HepG2 (cell line): ENCODE measurements around the gene CCDC117. TPM values are rescaled to one million over a fixed set of nuclear protein-coding genes. Genes with fewer than 3 reads are reported as not detected.
"Not testable (repeated sequence)": the region's sequence is repeated elsewhere in the genome, so short reads cannot be mapped to it uniquely, and the experiment has no call there.

Experiments used
- ATAC-seq: fragments of 200-7000 bp; cut with Tn5 transposase; 3 replicates; pipeline ENCODE4 v1.9.1; 2020; ENCODE audit warnings: mild to moderate bottlenecking, moderate library complexity
- BruUV-seq: library from RNA; stranded (reverse); fragments of 400-500 nt; replicated peaks from 2 replicates; lab custom pipeline; 2021; lab: Mats Ljungman, UMichigan
- CTCF ChIA-PET: fragments of 300-600 bp; formaldehyde crosslinking; extraction: SDS; loops from one replicate; lab custom pipeline; 2021; ENCODE audit warnings: low total read pairs, inconsistent platforms, low intra/inter-chr PET ratio; lab: Yijun Ruan, JAX
- POLR2A ChIA-PET: fragments of 350-600 bp; sonication (Branson Sonifier 250); formaldehyde crosslinking; loops from one replicate; lab custom pipeline; 2020; ENCODE audit warnings: antibody characterized with exemption, inconsistent platforms; lab: Yijun Ruan, JAX
- DNase-seq: peaks from one replicate; pipeline ENCODE4 v3.0.0-alpha.2; 2015; ENCODE audit warnings: low spot score
- FAIRE-seq: peaks from 3 replicates; lab custom pipeline; 2011; peaks lifted over from hg19 to GRCh38; lab: Jason Lieb, UNC
- H2AFZ ChIP-seq: one replicate; pipeline ENCODE4 v1.6.1; 2011; ENCODE audit warnings: low read length, inconsistent platforms
- H3K27ac ChIP-seq: fragments of 300-600 bp; 3 replicates; pipeline ENCODE4 v1.8.0; 2011; ENCODE audit warnings: mixed run types, mild to moderate bottlenecking, mixed read lengths, low read length, inconsistent platforms; ENCODE audit not compliant: insufficient read depth; ENCODE audit errors: extremely low read length
- H3K27me3 ChIP-seq, 2 experiments: fragments of 200-600 bp in 1 of 2; 2 replicates in 1 of 2; 3 replicates in 1 of 2; pipeline versions ENCODE4 v1.6.0 to v1.8.0; 2011; ENCODE audit warnings: low read length in 2 of 2, mild to moderate bottlenecking in 2 of 2, moderate library complexity in 2 of 2, inconsistent platforms in 1 of 2; ENCODE audit not compliant: insufficient read depth in 2 of 2, control insufficient read depth in 1 of 2
- H3K36me3 ChIP-seq, 2 experiments: fragments of 200-600 bp in 1 of 2; replicated peaks in 1 of 2; 2 replicates in 1 of 2; 3 replicates in 1 of 2; pipeline versions ENCODE4 v1.5.1 to v1.8.0; 2011; ENCODE audit warnings: low read length in 2 of 2, inconsistent platforms in 1 of 2; ENCODE audit not compliant: insufficient read depth in 2 of 2, control insufficient read depth in 1 of 2
- H3K4me1 ChIP-seq: 2 replicates; pipeline ENCODE4 v1.5.1; 2012; ENCODE audit warnings: low read length, inconsistent platforms; ENCODE audit not compliant: insufficient read depth
- H3K4me2 ChIP-seq: 2 replicates; pipeline ENCODE4 v1.6.0; 2011; ENCODE audit warnings: low read depth, low read length, inconsistent platforms
- H3K4me3 ChIP-seq, 3 experiments: fragments of 200-600 bp in 1 of 3; sonication (generic), shearing (Covaris generic) in 1 of 3; replicated peaks in 1 of 3; 2 replicates each; pipeline ENCODE4 v1.5.1; 2011 to 2016; ENCODE audit warnings: low read length in 3 of 3, inconsistent platforms in 2 of 3, low read depth in 2 of 3, mild to moderate bottlenecking in 2 of 3, control low read depth in 1 of 3, mixed read lengths in 1 of 3; ENCODE audit not compliant: insufficient read depth in 1 of 3
- H3K79me2 ChIP-seq: one replicate; pipeline ENCODE4 v1.6.1; 2011; ENCODE audit warnings: low read length, inconsistent platforms; ENCODE audit not compliant: insufficient read depth
- H3K9ac ChIP-seq: 2 replicates; pipeline ENCODE4 v1.6.0; 2011; ENCODE audit warnings: mild to moderate bottlenecking, low read depth, low read length, inconsistent platforms; ENCODE audit not compliant: insufficient read depth
- H3K9me3 ChIP-seq: 2 replicates; pipeline ENCODE4 v1.5.1; 2012; ENCODE audit warnings: mild to moderate bottlenecking, low read length
- H4K20me1 ChIP-seq: 2 replicates; pipeline ENCODE4 v1.6.0; 2011; ENCODE audit warnings: inconsistent platforms, mild to moderate bottlenecking, low read length, moderate library complexity; ENCODE audit not compliant: insufficient read depth
- HHEX ChIP-seq: IDR thresholded peaks from 2 replicates; pipeline ENCODE4 v1.6.1; 2016; ENCODE audit warnings: control low read depth
- POLR2A ChIP-seq, 2 experiments: IDR thresholded peaks; 2 replicates each; pipeline ENCODE4 v1.6.1; 2011; ENCODE audit warnings: low read depth in 2 of 2, low read length in 2 of 2, mild to moderate bottlenecking in 1 of 2, moderate library complexity in 1 of 2; ENCODE audit not compliant: insufficient read depth in 1 of 2
- SRY ChIP-seq: sonication (generic); formaldehyde crosslinking; IDR thresholded peaks from 2 replicates; pipeline ENCODE4 v1.8.0; 2022; ENCODE audit warnings: mild to moderate bottlenecking, missing genetic modification reagents
- ZNF282 ChIP-seq: fragments of 450-650 bp; IDR thresholded peaks from 2 replicates; pipeline ENCODE4 v1.6.1; 2018; ENCODE audit not compliant: partially characterized antibody
- ZNF614 ChIP-seq: IDR thresholded peaks from 2 replicates; pipeline ENCODE4 v1.6.1; 2018; ENCODE audit warnings: missing biosample characterization, missing genetic modification reagents, inconsistent platforms, borderline replicate concordance
- ZNF629 ChIP-seq: sonication (generic); formaldehyde crosslinking; conservative IDR thresholded peaks from 2 replicates; pipeline ENCODE4 v1.5.0; 2020; ENCODE audit warnings: missing genetic modification reagents
- ZZZ3 ChIP-seq: sonication (generic); formaldehyde crosslinking; IDR thresholded peaks from 2 replicates; pipeline ENCODE4 v1.4.0; 2020; ENCODE audit warnings: missing genetic modification reagents, mild to moderate bottlenecking, borderline replicate concordance
- WGBS: methylation state at CpG from one replicate; pipeline ENCODE4 v1.1.6; 2017; ENCODE audit warnings: low lambda C conversion rate; 5-methylcytosine and 5-hydroxymethylcytosine counted together
- in situ Hi-C: cut with HindIII; loops from 2 replicates; pipeline ENCODE4 v1.10.0; 2017; ENCODE audit warnings: low pct_unique_long_range_greater_than_20kb; ENCODE audit not compliant: extremely low pct_ligation_motif_present
- intact Hi-C: fragments of 100-400 bp; cut with micrococcal nuclease; formaldehyde crosslinking; loops from one replicate; pipeline ENCODE4 v1.10.0; 2022; ENCODE audit not compliant: unreplicated experiment
- polyA plus RNA-seq, 8 experiments: library from polyadenylated mRNA; depleted of rRNA in 3 of 8; stranded (reverse) in 7 of 8; unstranded in 1 of 8; fragments of >200 nt; fragmentation: Illumina TruSeq in 4 of 8; extraction: Trizol in 4 of 8; gene quantifications; 2 replicates each; pipeline versions ENCODE4 v1.2.1 to v1.2.3, GENCODE V29; 2011 to 2016; ENCODE audit warnings: low read depth in 4 of 8, missing spikeins in 1 of 8, mixed read lengths in 1 of 8; ENCODE audit not compliant: insufficient read depth in 1 of 8
- total RNA-seq, 5 experiments: library from RNA; depleted of rRNA; stranded (reverse); fragments of >200 nt; fragmentation: Illumina TruSeq; extraction: Trizol; gene quantifications; 2 replicates each; pipeline ENCODE4 v1.2.3, GENCODE V29; 2016; ENCODE audit warnings: low read depth in 1 of 5
- TF ChIP-seq, protein P1 (sequence below): sonication (generic); formaldehyde crosslinking; IDR thresholded peaks from 2 replicates; pipeline ENCODE4 v1.4.0; 2020; ENCODE audit warnings: mild to moderate bottlenecking, low read depth, missing genetic modification reagents
- TF ChIP-seq, protein P2 (sequence below): sonication (generic); formaldehyde crosslinking; IDR thresholded peaks from 2 replicates; pipeline ENCODE4 v1.4.0; 2020; ENCODE audit warnings: missing genetic modification reagents
- TF ChIP-seq, protein P3 (sequence below): sonication (generic); formaldehyde crosslinking; IDR thresholded peaks from 2 replicates; pipeline ENCODE4 v1.9.0; 2021; ENCODE audit warnings: missing genetic modification reagents, borderline replicate concordance

CCDC117 gene
- total and polyA plus RNA-seq, 2 of the 13 experiments (the other 11 are each of a cell fraction or from before 2014, with no cell fraction given), result 12.6 to 34.2 TPM

DNA sequence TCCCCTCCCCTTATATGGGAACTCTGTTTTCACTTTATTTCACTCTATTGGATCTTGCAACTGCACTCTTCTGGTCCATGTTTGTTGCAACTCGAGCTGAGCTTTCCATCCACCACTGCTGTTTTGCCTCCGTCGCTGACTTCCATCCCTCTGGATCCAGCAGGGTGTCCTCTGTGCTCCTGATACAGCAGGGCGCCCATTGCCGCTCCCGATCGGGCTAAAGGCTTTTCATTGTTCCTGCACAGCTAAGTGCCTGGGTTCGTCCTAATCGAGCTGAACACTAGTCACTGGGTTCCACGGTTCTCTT, 11.1 kb upstream of the CCDC117 start (continued):
- TF ChIP-seq, protein P1, sequence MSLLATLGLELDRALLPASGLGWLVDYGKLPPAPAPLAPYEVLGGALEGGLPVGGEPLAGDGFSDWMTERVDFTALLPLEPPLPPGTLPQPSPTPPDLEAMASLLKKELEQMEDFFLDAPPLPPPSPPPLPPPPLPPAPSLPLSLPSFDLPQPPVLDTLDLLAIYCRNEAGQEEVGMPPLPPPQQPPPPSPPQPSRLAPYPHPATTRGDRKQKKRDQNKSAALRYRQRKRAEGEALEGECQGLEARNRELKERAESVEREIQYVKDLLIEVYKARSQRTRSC (CRISPR knock-in tag), result no peak
- TF ChIP-seq, protein P2, sequence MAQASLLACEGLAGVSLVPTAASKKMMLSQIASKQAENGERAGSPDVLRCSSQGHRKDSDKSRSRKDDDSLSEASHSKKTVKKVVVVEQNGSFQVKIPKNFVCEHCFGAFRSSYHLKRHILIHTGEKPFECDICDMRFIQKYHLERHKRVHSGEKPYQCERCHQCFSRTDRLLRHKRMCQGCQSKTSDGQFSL (CRISPR knock-in tag), result no peak
- TF ChIP-seq SRY, result no peak
- TF ChIP-seq, all 625 proteins: peak for 0

DNA sequence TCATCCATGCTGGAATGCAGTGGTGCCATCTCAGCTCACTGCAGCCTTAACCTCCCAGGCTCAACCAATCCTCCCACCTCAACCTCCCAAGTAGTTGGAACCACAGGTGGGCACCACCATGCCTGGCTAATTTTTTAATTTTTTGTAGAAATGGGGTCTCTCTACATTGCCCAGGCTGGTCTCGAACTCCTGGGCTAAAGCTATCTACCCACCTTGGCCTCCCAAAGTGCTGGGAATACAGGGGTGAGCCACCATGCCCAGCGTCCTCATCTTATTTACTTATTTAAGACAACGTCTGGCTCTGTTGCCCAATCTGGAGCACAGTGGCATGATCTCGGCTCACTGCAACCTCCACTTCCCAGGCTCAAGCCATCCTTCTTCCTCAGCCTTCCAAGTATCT, 10.5 kb upstream of the CCDC117 start:
- 93% methylated on average over 4 of the region's 4 CpGs for WGBS
- in situ Hi-C loops, H3K4me2 ChIP-seq, BruUV-seq, H2AFZ ChIP-seq, DNase-seq, ATAC-seq, H3K4me3 ChIP-seq, H3K9me3 ChIP-seq, CTCF ChIA-PET, FAIRE-seq, H3K79me2 ChIP-seq, H3K9ac ChIP-seq, intact Hi-C loops, H4K20me1 ChIP-seq, H3K27me3 ChIP-seq, H3K27ac ChIP-seq, H3K36me3 ChIP-seq: not testable (repeated sequence)
- peaks cover 18% of the 10 kb centered on the region for H3K4me1 ChIP-seq
- POLR2A ChIA-PET, result interaction anchor here (1.3 to 1.6 kb wide), 2 partner anchors 67 to 82 kb away, joined by 3 to 4 read pairs; partner anchors contain the start of gene TTC28

DNA sequence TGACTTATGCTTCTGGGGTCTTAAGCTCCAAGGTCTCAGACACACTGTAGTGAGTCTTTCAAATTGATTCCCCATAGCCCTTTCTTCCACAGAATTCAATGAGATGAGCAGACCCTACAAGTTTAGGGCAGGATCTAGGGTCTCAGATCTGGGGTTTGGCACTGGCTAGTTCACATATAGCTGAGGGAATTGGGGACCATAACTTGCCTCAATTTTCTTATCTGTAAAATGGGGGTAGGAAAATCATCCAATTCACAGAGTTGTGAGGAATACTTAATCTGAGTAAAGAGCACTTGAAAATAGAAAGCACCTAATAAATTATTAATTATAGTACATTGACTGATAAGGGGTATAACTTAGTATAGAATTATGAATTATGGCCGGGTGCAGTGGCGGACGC, 5.9 kb upstream of the CCDC117 start:
- Histone ChIP-seq H4K20me1 (no peaks in the 10 kb centered on the region), H3K36me3 (no peaks in the 10 kb centered on the region), H3K9me3 (no peaks in the 10 kb centered on the region), H3K9ac (no peak overlapping the region), H3K4me2 (no peak overlapping the region), H3K27ac (no peak overlapping the region), H3K4me3 (no peak overlapping the region), H2AFZ (no peak overlapping the region), H3K4me1 (peaks cover 32% of the 10 kb centered on the region), H3K27me3 (no peaks in the 10 kb centered on the region), H3K79me2 (no peaks in the 10 kb centered on the region)
- TF ChIP-seq ZNF614 (no peak), ZNF629 (CRISPR knock-in tag) (peak; percentile 56; the same call in 1 of the 2 replicates), POLR2A (IDR thresholded peaks at IDR 0.05; ENCODE audit: insufficient read depth in 1 of 2, low read depth in 2 of 2, low read length in 2 of 2) (no peak), ZNF282 (no peak), HHEX (CRISPR knock-in tag) (no peak), ZZZ3 (CRISPR knock-in tag) (no peak)
- TF ChIP-seq, protein P3, sequence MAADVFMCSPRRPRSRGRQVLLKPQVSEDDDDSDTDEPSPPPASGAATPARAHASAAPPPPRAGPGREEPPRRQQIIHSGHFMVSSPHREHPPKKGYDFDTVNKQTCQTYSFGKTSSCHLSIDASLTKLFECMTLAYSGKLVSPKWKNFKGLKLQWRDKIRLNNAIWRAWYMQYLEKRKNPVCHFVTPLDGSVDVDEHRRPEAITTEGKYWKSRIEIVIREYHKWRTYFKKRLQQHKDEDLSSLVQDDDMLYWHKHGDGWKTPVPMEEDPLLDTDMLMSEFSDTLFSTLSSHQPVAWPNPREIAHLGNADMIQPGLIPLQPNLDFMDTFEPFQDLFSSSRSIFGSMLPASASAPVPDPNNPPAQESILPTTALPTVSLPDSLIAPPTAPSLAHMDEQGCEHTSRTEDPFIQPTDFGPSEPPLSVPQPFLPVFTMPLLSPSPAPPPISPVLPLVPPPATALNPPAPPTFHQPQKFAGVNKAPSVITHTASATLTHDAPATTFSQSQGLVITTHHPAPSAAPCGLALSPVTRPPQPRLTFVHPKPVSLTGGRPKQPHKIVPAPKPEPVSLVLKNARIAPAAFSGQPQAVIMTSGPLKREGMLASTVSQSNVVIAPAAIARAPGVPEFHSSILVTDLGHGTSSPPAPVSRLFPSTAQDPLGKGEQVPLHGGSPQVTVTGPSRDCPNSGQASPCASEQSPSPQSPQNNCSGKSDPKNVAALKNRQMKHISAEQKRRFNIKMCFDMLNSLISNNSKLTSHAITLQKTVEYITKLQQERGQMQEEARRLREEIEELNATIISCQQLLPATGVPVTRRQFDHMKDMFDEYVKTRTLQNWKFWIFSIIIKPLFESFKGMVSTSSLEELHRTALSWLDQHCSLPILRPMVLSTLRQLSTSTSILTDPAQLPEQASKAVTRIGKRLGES (CRISPR knock-in tag), result no peak
- BruUV-seq, result no TSS peak
- no peak for DNase-seq
- no peak for ATAC-seq
- POLR2A ChIA-PET, result no interaction called here
- 99% methylated on average over 3 of the region's 3 CpGs for WGBS
- intact Hi-C loops, result no loop called here
- in situ Hi-C loops, result no loop called here
- CTCF ChIA-PET, result no interaction called here
- no peak for FAIRE-seq
